GM12878 (cell line): ENCODE data around the gene PSAP. TPM values are rescaled to one million over a fixed set of nuclear protein-coding genes. Genes with fewer than 3 reads are reported as not detected.

Source experiments
- CBX3 ChIP-seq: fragments of 200-600 bp; sonication (generic); IDR thresholded peaks from 2 replicates; pipeline ENCODE4 v1.6.1; 2016; ENCODE audit warnings: low read depth, borderline replicate concordance
- CHD4 ChIP-seq: fragments of 200-600 bp; sonication (generic); IDR thresholded peaks from 2 replicates; pipeline ENCODE4 v1.6.1; 2016; ENCODE audit warnings: mild to moderate bottlenecking
- DPF2 ChIP-seq: fragments of 450-650 bp; IDR thresholded peaks from 2 replicates; pipeline ENCODE4 v1.6.1; 2017; ENCODE audit warnings: mild to moderate bottlenecking
- EGR1 ChIP-seq, 2 experiments: IDR thresholded peaks; 1 replicate in 1 of 2; 2 replicates in 1 of 2; pipeline ENCODE4 v1.6.1; 2011 to 2012; ENCODE audit warnings: low read depth in 2 of 2, low read length in 2 of 2, borderline replicate concordance in 1 of 2, mild to moderate bottlenecking in 1 of 2, moderate library complexity in 1 of 2
- HDAC6 ChIP-seq: fragments of 200-600 bp; sonication (generic); IDR thresholded peaks from one replicate; pipeline ENCODE4 v1.8.0; 2017; ENCODE audit warnings: antibody characterized with exemption; ENCODE audit not compliant: unreplicated experiment
- HDGF ChIP-seq: fragments of 450-650 bp; IDR thresholded peaks from 2 replicates; pipeline ENCODE4 v1.6.1; 2016; ENCODE audit warnings: antibody characterized with exemption
- MYC ChIP-seq: IDR thresholded peaks from 2 replicates; pipeline ENCODE4 v1.6.1; 2011; ENCODE audit warnings: mild to moderate bottlenecking, low read length, moderate library complexity, inconsistent platforms; ENCODE audit not compliant: insufficient read depth, insufficient replicate concordance, insufficient read length, severe bottlenecking
- RAD51 ChIP-seq: fragments of 450-650 bp; IDR thresholded peaks from 2 replicates; pipeline ENCODE4 v1.6.1; 2016; ENCODE audit warnings: moderate library complexity, mild to moderate bottlenecking, inconsistent platforms
- RB1 ChIP-seq: fragments of 450-650 bp; formaldehyde crosslinking; IDR thresholded peaks from 2 replicates; pipeline ENCODE4 v1.6.1; 2017; ENCODE audit warnings: mild to moderate bottlenecking, borderline replicate concordance
- RELA ChIP-seq: fragments of 450-650 bp; IDR thresholded peaks from 2 replicates; pipeline ENCODE4 v1.8.0; 2014; ENCODE audit warnings: borderline replicate concordance; ENCODE audit not compliant: partially characterized antibody
- RUNX3 ChIP-seq: IDR thresholded peaks from 2 replicates; pipeline ENCODE4 v1.6.1; 2012; ENCODE audit warnings: low read length, inconsistent platforms
- SIN3A ChIP-seq: IDR thresholded peaks from 2 replicates; pipeline ENCODE4 v1.6.1; 2012; ENCODE audit warnings: low read depth, low read length, improper control_type of control experiment
- TAF1 ChIP-seq: IDR thresholded peaks from 2 replicates; pipeline ENCODE4 v1.6.1; 2011; ENCODE audit warnings: mild to moderate bottlenecking, low read depth, low read length, borderline replicate concordance
- ZBED1 ChIP-seq: IDR thresholded peaks from 2 replicates; pipeline ENCODE4 v1.6.1; 2016; ENCODE audit warnings: borderline replicate concordance
- polyA plus RNA-seq, 11 experiments: library from polyadenylated mRNA; depleted of rRNA in 4 of 11; unstranded in 6 of 11; stranded (reverse) in 5 of 11; fragments of >200 nt; fragmentation: Nextera tagmentation in 4 of 11; fragmentation: Illumina TruSeq in 1 of 11; extraction: Ambion mirVana in 4 of 11; extraction: Trizol in 1 of 11; gene quantifications; 1 replicate in 1 of 11; 2 replicates in 10 of 11; pipeline versions ENCODE4 v1.2.1 to v1.2.3, GENCODE V29; 2011 to 2016; ENCODE audit warnings: inconsistent platforms in 2 of 11, missing spikeins in 2 of 11, low read depth in 1 of 11
- total RNA-seq, 4 experiments: library from RNA; depleted of rRNA in 3 of 4; stranded (reverse); fragments of >200 nt in 3 of 4; fragmentation: Illumina TruSeq in 1 of 4; extraction: Trizol in 1 of 4; gene quantifications; 2 replicates each; pipeline versions ENCODE4 v1.2.1 to v1.2.3, GENCODE V29; 2013 to 2021
- TF ChIP-seq, protein P1 (sequence below): fragments of 450-650 bp; IDR thresholded peaks from 2 replicates; pipeline ENCODE4 v1.6.1; 2018; ENCODE audit warnings: borderline replicate concordance, mild to moderate bottlenecking; ENCODE audit not compliant: partially characterized antibody

The PSAP gene
- total and polyA plus RNA-seq, 10 of the 15 experiments (the other 5 are each of a cell fraction or from before 2014, with no cell fraction given): 178 to 336 (median 286) TPM

DNA sequence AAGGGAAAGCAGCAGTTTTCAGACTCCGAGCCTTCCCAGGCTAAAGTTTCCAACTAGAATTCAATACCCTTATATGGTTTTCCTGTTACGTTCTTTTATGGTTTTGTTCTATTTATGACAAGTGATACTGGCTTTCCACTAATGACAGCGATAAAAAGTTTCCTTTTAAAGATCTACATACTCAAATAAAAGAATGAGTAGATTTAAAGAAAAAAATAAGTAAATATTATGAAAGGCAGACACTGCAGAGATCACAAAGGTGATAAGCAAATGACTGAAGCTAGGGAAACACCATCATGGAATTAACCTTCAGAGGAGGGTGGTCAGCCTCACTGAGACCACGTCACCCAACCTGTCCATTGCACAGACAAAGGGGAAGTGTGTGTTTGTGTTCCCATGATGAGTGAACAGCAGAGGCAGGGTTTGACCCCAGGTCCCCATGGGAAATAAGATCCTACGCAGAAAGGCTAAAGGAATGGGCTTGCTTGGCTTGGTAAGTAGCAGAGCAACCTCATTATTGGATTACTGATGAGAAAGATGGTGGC is 81.7 kb downstream of the PSAP start (continued):
- TF ChIP-seq, protein P1, sequence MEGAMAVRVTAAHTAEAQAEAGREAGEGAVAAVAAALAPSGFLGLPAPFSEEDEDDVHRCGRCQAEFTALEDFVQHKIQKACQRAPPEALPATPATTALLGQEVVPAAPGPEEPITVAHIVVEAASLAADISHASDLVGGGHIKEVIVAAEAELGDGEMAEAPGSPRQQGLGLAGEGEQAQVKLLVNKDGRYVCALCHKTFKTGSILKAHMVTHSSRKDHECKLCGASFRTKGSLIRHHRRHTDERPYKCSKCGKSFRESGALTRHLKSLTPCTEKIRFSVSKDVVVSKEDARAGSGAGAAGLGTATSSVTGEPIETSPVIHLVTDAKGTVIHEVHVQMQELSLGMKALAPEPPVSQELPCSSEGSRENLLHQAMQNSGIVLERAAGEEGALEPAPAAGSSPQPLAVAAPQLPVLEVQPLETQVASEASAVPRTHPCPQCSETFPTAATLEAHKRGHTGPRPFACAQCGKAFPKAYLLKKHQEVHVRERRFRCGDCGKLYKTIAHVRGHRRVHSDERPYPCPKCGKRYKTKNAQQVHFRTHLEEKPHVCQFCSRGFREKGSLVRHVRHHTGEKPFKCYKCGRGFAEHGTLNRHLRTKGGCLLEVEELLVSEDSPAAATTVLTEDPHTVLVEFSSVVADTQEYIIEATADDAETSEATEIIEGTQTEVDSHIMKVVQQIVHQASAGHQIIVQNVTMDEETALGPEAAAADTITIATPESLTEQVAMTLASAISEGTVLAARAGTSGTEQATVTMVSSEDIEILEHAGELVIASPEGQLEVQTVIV: no peak
- 0 out of 2 replicates have a peak, but pooled peaks have one; percentile 27 for TF ChIP-seq TAF1
- peak; percentile 60 for TF ChIP-seq RELA
- peak; percentile 84; the same call in 1 of the 2 replicates for TF ChIP-seq HDGF
- TF ChIP-seq HDAC6: no peak
- no peak for TF ChIP-seq RB1
- TF ChIP-seq SIN3A: no peak
- TF ChIP-seq ZBED1: no peak
- TF ChIP-seq CHD4: no peak
- TF ChIP-seq RAD51: no peak
- TF ChIP-seq CBX3: no peak
- no peak for TF ChIP-seq MYC
- TF ChIP-seq EGR1 (IDR thresholded peaks at IDR 0.05; ENCODE audit: borderline replicate concordance in 1 of 2, low read depth in 2 of 2, low read length in 2 of 2): no peak
- peak; percentile 47 for TF ChIP-seq RUNX3
- 0 out of 2 replicates have a peak, but pooled peaks have one; percentile 38 for TF ChIP-seq DPF2
- TF ChIP-seq, all 136 proteins: peak for 48
